ENCODE results near the gene TRMT6.

GRCh38 chr20:5913166-5913565 is 37.2 kb downstream of the TRMT6 start:
- TF ChIP-seq POLR2AphosphoS5 (IDR thresholded peaks at IDR 0.05; ENCODE audit: low read depth) (no peak), CTCF (IDR thresholded peaks at IDR 0.05; ENCODE audit: insufficient read depth, low read length) (no peak), REST (IDR thresholded peaks at IDR 0.05; ENCODE audit: insufficient replicate concordance, low read depth) (no peak)

All from HL-60 (cell line).